Activated T-helper 1 cell treated with anti-CD3 and anti-CD28 coated beads, Interleukin-12 subunit alpha, Interleukin-12 subunit beta, Interleukin-2, Interleukin-4 antibody, amounts not matched to agents 30 ng/mL and 10 ng/mL and 1 ng/mL, durations not matched to agents 14 hours and 24 hours and 36 hours (primary cell): ENCODE measurements around the gene POT1. TPM values are rescaled to one million over a fixed set of nuclear protein-coding genes. Genes with fewer than 3 reads are reported as not detected.

ENCODE experiments used
- DNase-seq: peaks from one replicate; pipeline ENCODE4 v3.0.0; 2021; ENCODE audit warnings: low spot score
- H3K27ac Mint-ChIP-seq: one replicate; pipeline ENCODE4 v1.8.0; 2021; ENCODE audit warnings: mild to moderate bottlenecking, mixed read lengths
- H3K27me3 Mint-ChIP-seq: one replicate; pipeline ENCODE4 v1.8.0; 2022; ENCODE audit warnings: mild to moderate bottlenecking, moderate library complexity, mixed read lengths; ENCODE audit not compliant: insufficient read depth
- H3K36me3 Mint-ChIP-seq: one replicate; pipeline ENCODE4 v1.8.0; 2021; ENCODE audit warnings: low read depth, mixed read lengths
- H3K4me1 Mint-ChIP-seq: one replicate; pipeline ENCODE4 v1.8.0; 2021; ENCODE audit warnings: low read depth, mixed read lengths
- H3K4me3 Mint-ChIP-seq: one replicate; pipeline ENCODE4 v1.8.0; 2021; ENCODE audit warnings: mild to moderate bottlenecking, moderate library complexity, mixed read lengths
- H3K9me3 Mint-ChIP-seq: one replicate; pipeline ENCODE4 v1.8.0; 2021; ENCODE audit warnings: mixed read lengths
- intact Hi-C: fragments of 100-400 bp; cut with micrococcal nuclease; formaldehyde crosslinking; loops from one replicate; pipeline ENCODE4 v1.15.1; 2024
- total RNA-seq: library from RNA; stranded (reverse); gene quantifications from 2 replicates; pipeline ENCODE4 v1.2.3, GENCODE V29; 2022

The POT1 gene
- total RNA-seq, 1 donor from 2014 or later: 27.1 TPM

- Mint-ChIP-seq H3K9me3 (no peaks in the 10 kb centered on the region), H3K4me3 (no peak overlapping the region), H3K36me3 (no peaks in the 10 kb centered on the region), H3K27ac (no peak overlapping the region), H3K27me3 (peaks cover 15% of the 10 kb centered on the region), H3K4me1 (no peaks in the 10 kb centered on the region)
- DNase-seq: no peak
- intact Hi-C loops: no loop called here
Observed at GRCh38 chr7:124775422-124775821, 154.2 kb downstream of the POT1 start.

DNA sequence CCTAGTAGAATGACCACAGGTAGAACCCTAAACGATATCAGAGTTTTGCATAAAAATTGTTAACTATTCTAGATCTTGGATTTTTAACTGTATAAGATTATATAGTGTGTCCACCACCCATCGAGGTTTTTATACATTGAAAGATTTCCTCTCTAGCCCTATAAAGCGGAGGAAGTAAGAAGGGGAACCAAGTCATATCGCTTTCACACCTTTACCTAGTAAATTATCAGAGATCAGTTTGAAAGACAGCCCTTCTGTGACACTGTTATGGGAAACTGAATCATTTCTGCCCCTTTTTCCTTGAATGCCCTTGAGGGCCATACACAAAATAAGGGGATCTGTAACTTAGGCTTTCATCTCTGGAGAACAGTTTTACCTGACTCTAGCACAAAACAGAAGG is 155.7 kb downstream of the POT1 start:
- no peaks in the 10 kb centered on the region for H3K36me3 Mint-ChIP-seq
- DNase-seq: no peak
- intact Hi-C loops: no loop called here
- H3K27ac Mint-ChIP-seq: no peak overlapping the region
- H3K4me3 Mint-ChIP-seq: no peak overlapping the region
- peaks cover 16% of the 10 kb centered on the region for H3K27me3 Mint-ChIP-seq
- no peaks in the 10 kb centered on the region for H3K9me3 Mint-ChIP-seq
- no peaks in the 10 kb centered on the region for H3K4me1 Mint-ChIP-seq

DNA sequence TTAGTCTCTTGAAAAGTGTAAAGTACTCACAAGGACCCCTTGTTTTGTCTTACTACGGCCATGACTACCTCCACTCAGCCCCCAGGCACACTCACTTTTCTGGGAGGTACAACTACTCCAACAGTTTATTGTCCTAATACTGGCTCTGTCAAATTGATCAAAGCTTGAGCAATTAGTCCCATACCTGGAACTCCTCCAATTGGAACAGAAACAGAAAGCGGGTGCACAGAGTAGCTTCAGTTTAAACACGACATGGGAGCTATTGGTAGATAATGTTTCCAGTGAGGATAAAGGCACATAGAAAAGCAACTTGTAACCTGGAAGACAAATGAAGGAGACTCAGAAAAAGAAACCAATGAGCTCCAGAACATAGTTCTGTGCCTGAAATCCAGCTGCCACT is 156.3 kb downstream of the POT1 start:
- peaks cover 18% of the 10 kb centered on the region for H3K27me3 Mint-ChIP-seq
- H3K4me1 Mint-ChIP-seq: no peaks in the 10 kb centered on the region
- no peak for DNase-seq
- intact Hi-C loops: no loop called here
- H3K9me3 Mint-ChIP-seq: no peaks in the 10 kb centered on the region
- no peak overlapping the region for H3K27ac Mint-ChIP-seq
- no peak overlapping the region for H3K4me3 Mint-ChIP-seq
- H3K36me3 Mint-ChIP-seq: no peaks in the 10 kb centered on the region

Other genes starting within 250 kb of the POT1 start
- not detected in 2 replicates for gene GPR37, start 164.0 kb downstream of the POT1 start, total RNA-seq